H1 (cell line): Measurements from ENCODE around the gene TRIM15. TPM values are rescaled to one million over a fixed set of nuclear protein-coding genes. Genes with fewer than 3 reads are reported as not detected.

Experiments used
- CTCF ChIP-seq, 3 experiments: IDR thresholded peaks; 1 replicate in 2 of 3; 2 replicates in 1 of 3; pipeline versions ENCODE4 v1.5.1 to v1.6.1; 2011; ENCODE audit warnings: low read length in 3 of 3, mild to moderate bottlenecking in 3 of 3, inconsistent platforms in 2 of 3, low read depth in 1 of 3, moderate library complexity in 1 of 3; ENCODE audit not compliant: insufficient read depth in 1 of 3; ENCODE audit errors: control extremely low read depth in 1 of 3
- KDM1A ChIP-seq: fragments of 200-600, 300-600 bp; sonication (generic); IDR thresholded peaks from 2 replicates; pipeline ENCODE4 v1.7.1; 2016; ENCODE audit warnings: mild to moderate bottlenecking, low read length, borderline replicate concordance
- KDM4A ChIP-seq: IDR thresholded peaks from one replicate; pipeline ENCODE4 v1.7.1; 2012; ENCODE audit warnings: low read depth, mild to moderate bottlenecking, moderate library complexity, low read length, inconsistent platforms; ENCODE audit not compliant: severe bottlenecking
- PHF8 ChIP-seq: fragments of 200-600 bp; sonication (generic); conservative IDR thresholded peaks from 2 replicates; pipeline ENCODE4 v1.7.1; 2012; ENCODE audit warnings: low read depth, mild to moderate bottlenecking, inconsistent platforms, low read length, moderate library complexity
- RBBP5 ChIP-seq: IDR thresholded peaks from 2 replicates; pipeline ENCODE4 v1.7.1; 2012; ENCODE audit warnings: low read depth, mild to moderate bottlenecking, inconsistent platforms, low read length, moderate library complexity, borderline replicate concordance
- TBP ChIP-seq: IDR thresholded peaks from 2 replicates; pipeline ENCODE4 v1.6.1; 2011; ENCODE audit warnings: low read depth, low read length, improper control_type of control experiment
- USF2 ChIP-seq: IDR thresholded peaks from 2 replicates; pipeline ENCODE4 v1.6.1; 2011; ENCODE audit warnings: low read length, improper control_type of control experiment
- polyA plus RNA-seq, 7 experiments: library from polyadenylated mRNA; depleted of rRNA in 3 of 7; stranded (reverse) in 5 of 7; unstranded in 2 of 7; fragments of >200 nt in 5 of 7; fragments of 200-250 nt in 2 of 7; gene quantifications; 1 replicate in 5 of 7; 2 replicates in 1 of 7; 4 replicates in 1 of 7; pipeline versions ENCODE4 v1.2.1 to v1.2.3, GENCODE V29; 2011 to 2013; ENCODE audit warnings: missing spikeins in 2 of 7, mixed read lengths in 2 of 7
- total RNA-seq: library from RNA; stranded (reverse); fragmentation: NEBNext Ultra II Directional; extraction: Animal tissue kit (Norgen Biotek cat#: 25700); gene quantifications from 2 replicates; pipeline ENCODE4 v1.2.1, GENCODE V29; 2021

Gene TRIM15
- total and polyA plus RNA-seq, 2 of the 8 experiments (the other 6 are each of a cell fraction or from before 2014, with no cell fraction given), result 0.18 to 0.48 TPM

- TF ChIP-seq USF2 (no peak), KDM4A (peak; percentile 73), CTCF (IDR thresholded peaks at IDR 0.05; ENCODE audit: control extremely low read depth in 1 of 3, insufficient read depth in 1 of 3, low read depth in 1 of 3, low read length in 3 of 3) (no peak), TBP (0 out of 2 replicates have a peak, but pooled peaks have one; percentile 17), RBBP5 (peak; percentile 73; the same call in 1 of the 2 replicates), PHF8 (peak; percentile 39; the same call in 1 of the 2 replicates), KDM1A (peak; percentile 91)
Measured at GRCh38 chr6:30213957-30214656, 50.8 kb downstream of the TRIM15 start (continued).
